Calu3 (cell line): Measurements from ENCODE around the gene ZIK1. TPM values are rescaled to one million over a fixed set of nuclear protein-coding genes. Genes with fewer than 3 reads are reported as not detected.
A peak's percentile ranks its signal among the peaks of the same experiment; 100 is the strongest.

ENCODE experiments used
- BruUV-seq: library from RNA; stranded (reverse); fragments of 400-500 nt; replicated peaks from 2 replicates; lab custom pipeline; 2021; lab: Mats Ljungman, UMichigan
- CTCF ChIA-PET: fragments of 300-600 bp; sonication (Branson Sonifier 250); formaldehyde crosslinking; loops from one replicate; lab custom pipeline; 2022; ENCODE audit warnings: antibody characterized with exemption; lab: Charles Lee
- DNase-seq: peaks from one replicate; pipeline ENCODE4 v3.0.0; 2022
- H3K27ac Mint-ChIP-seq: one replicate; pipeline ENCODE4 v1.8.0; 2022; ENCODE audit warnings: mixed read lengths; ENCODE audit not compliant: unreplicated experiment
- H3K27me3 Mint-ChIP-seq: one replicate; pipeline ENCODE4 v1.8.0; 2022; ENCODE audit warnings: mixed read lengths; ENCODE audit not compliant: unreplicated experiment
- H3K36me3 Mint-ChIP-seq: one replicate; pipeline ENCODE4 v1.8.0; 2022; ENCODE audit warnings: mild to moderate bottlenecking, moderate library complexity, mixed read lengths; ENCODE audit not compliant: insufficient read depth, unreplicated experiment
- H3K4me1 Mint-ChIP-seq: one replicate; pipeline ENCODE4 v1.8.0; 2022; ENCODE audit warnings: mild to moderate bottlenecking, low read depth, mixed read lengths; ENCODE audit not compliant: unreplicated experiment
- H3K4me3 Mint-ChIP-seq: one replicate; pipeline ENCODE4 v1.8.0; 2022; ENCODE audit warnings: mild to moderate bottlenecking, low read depth, moderate library complexity, mixed read lengths; ENCODE audit not compliant: unreplicated experiment
- H3K9me3 Mint-ChIP-seq: one replicate; pipeline ENCODE4 v1.8.0; 2022; ENCODE audit warnings: low read depth, mixed read lengths; ENCODE audit not compliant: unreplicated experiment
- CTCF ChIP-seq: fragments of 200-600 bp; IDR thresholded peaks from one replicate; pipeline ENCODE4 v1.8.0; 2022; ENCODE audit warnings: antibody characterized with exemption; ENCODE audit not compliant: unreplicated experiment
- intact Hi-C: fragments of 100-400 bp; cut with micrococcal nuclease; formaldehyde crosslinking; loops from one replicate; pipeline ENCODE4 v1.10.0; 2022; ENCODE audit not compliant: unreplicated experiment
- total RNA-seq: library from RNA; stranded (reverse); gene quantifications from 2 replicates; pipeline ENCODE4 v1.2.3, GENCODE V29; 2022

The ZIK1 gene
- total RNA-seq, 1 experiment from 2014 or later = not detected

DNA sequence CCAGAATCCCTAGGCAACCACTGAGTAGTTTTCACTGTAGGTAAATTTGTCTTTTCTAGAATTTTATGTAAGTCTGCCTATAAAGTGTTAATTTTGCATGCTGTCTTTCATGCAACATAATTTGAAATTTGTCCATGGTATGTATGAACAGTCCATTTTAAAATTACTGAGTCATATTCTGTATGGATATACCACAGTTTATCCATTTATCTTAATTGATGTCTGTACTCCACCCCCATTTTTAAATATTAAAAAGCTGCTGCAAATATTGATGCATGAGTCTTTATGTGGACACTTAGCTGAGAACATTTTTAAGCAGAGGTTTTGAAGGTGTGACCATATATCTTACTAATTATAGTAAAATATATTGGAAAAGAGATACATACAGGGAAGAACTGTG lies 39.1 kb downstream of the ZIK1 start:
- H3K36me3 Mint-ChIP-seq = peaks cover 25% of the 10 kb centered on the region
- intact Hi-C loops = no loop called here

GRCh38 chr19:57632987-57633831 lies 49.3 kb downstream of the ZIK1 start, which contains the start of gene ZNF211:
TSS of gene ZNF211 (plus strand) at chr19:57633168. CDS start at chr19:57633347, 179 bp downstream.
- peaks cover 26% of the 10 kb centered on the region for H3K36me3 Mint-ChIP-seq
- BruUV-seq = no TSS peak
- no peaks in the 10 kb centered on the region for H3K27me3 Mint-ChIP-seq
- H3K9me3 Mint-ChIP-seq = peaks cover 13% of the 10 kb centered on the region
- intact Hi-C loops = loop anchor here (2.0 kb wide), 1 partner anchor 48 kb away; the partner anchor contains the start of gene ZNF551
- peak; percentile 95 for DNase-seq
- H3K27ac Mint-ChIP-seq = peak within 1 kb of the TSS; percentile 40
- CTCF ChIA-PET = no interaction called here
- peak within 1 kb of the TSS; percentile 83 for H3K4me3 Mint-ChIP-seq
- peaks cover 21% of the 10 kb centered on the region for H3K4me1 Mint-ChIP-seq
- no peak for TF ChIP-seq CTCF

More for the DNA sequence above, 39.1 kb downstream of the ZIK1 start:
- H3K27me3 Mint-ChIP-seq = no peaks in the 10 kb centered on the region
- H3K27ac Mint-ChIP-seq = no peak overlapping the region
- no peak overlapping the region for H3K4me3 Mint-ChIP-seq
- no peak for TF ChIP-seq CTCF
- no peak for DNase-seq
- CTCF ChIA-PET = no interaction called here
- no TSS peak for BruUV-seq
- no peaks in the 10 kb centered on the region for H3K4me1 Mint-ChIP-seq
- peaks cover 17% of the 10 kb centered on the region for H3K9me3 Mint-ChIP-seq

- Mint-ChIP-seq H3K27ac (peak overlapping the region; percentile 40), H3K36me3 (peaks cover 26% of the 10 kb centered on the region), H3K27me3 (no peaks in the 10 kb centered on the region), H3K9me3 (peaks cover 17% of the 10 kb centered on the region), H3K4me3 (peak overlapping the region; percentile 83), H3K4me1 (peaks cover 21% of the 10 kb centered on the region)
- TF ChIP-seq CTCF = no peak
- intact Hi-C loops = loop anchor here (2.0 kb wide), 1 partner anchor 47 kb away; the partner anchor contains the start of gene ZNF551
- DNase-seq = no peak
- CTCF ChIA-PET = no interaction called here
- BruUV-seq = no TSS peak
Observed at GRCh38 chr19:57633832-57634131, 49.8 kb downstream of the ZIK1 start.

- H3K9me3 Mint-ChIP-seq = peaks cover 34% of the 10 kb centered on the region
- DNase-seq = no peak
- H3K4me1 Mint-ChIP-seq = peaks cover 19% of the 10 kb centered on the region
- peaks cover 38% of the 10 kb centered on the region for H3K36me3 Mint-ChIP-seq
- CTCF ChIA-PET = no interaction called here
- BruUV-seq = no TSS peak
- intact Hi-C loops = no loop called here
- no peak for TF ChIP-seq CTCF
- H3K27ac Mint-ChIP-seq = no peak overlapping the region
- no peak overlapping the region for H3K4me3 Mint-ChIP-seq
- no peaks in the 10 kb centered on the region for H3K27me3 Mint-ChIP-seq
Observed at GRCh38 chr19:57637379-57637778, 53.4 kb downstream of the ZIK1 start.
